HFFc6 (cell line): Measurements from ENCODE around the gene SCLY. TPM values are rescaled to one million over a fixed set of nuclear protein-coding genes. Genes with fewer than 3 reads are reported as not detected.

Experiments
- DNase-seq: peaks from one replicate; pipeline ENCODE4 v3.0.0-alpha.2; 2018
- H3K27ac Mint-ChIP-seq: 2 replicates; pipeline ENCODE4 v1.8.0; 2020; ENCODE audit warnings: mild to moderate bottlenecking, mixed read lengths
- H3K27me3 Mint-ChIP-seq: 2 replicates; pipeline ENCODE4 v1.8.0; 2021; ENCODE audit warnings: mild to moderate bottlenecking, moderate library complexity, mixed read lengths; ENCODE audit not compliant: insufficient read depth
- H3K36me3 Mint-ChIP-seq: 2 replicates; pipeline ENCODE4 v1.8.0; 2021; ENCODE audit warnings: low read depth, mixed read lengths
- H3K4me1 Mint-ChIP-seq: 2 replicates; pipeline ENCODE4 v1.8.0; 2020; ENCODE audit warnings: low read depth, mixed read lengths
- H3K4me3 Mint-ChIP-seq: 2 replicates; pipeline ENCODE4 v1.8.0; 2020; ENCODE audit warnings: mild to moderate bottlenecking, moderate library complexity, mixed read lengths
- H3K9me3 Mint-ChIP-seq: 2 replicates; pipeline ENCODE4 v1.8.0; 2020; ENCODE audit warnings: mild to moderate bottlenecking, mixed read lengths
- CTCF ChIP-seq: fragments of 200-600 bp; sonication (generic); IDR thresholded peaks from 2 replicates; pipeline ENCODE4 v1.5.0; 2021; ENCODE audit warnings: antibody characterized with exemption, mild to moderate bottlenecking
- total RNA-seq, 6 experiments: library from RNA; stranded (reverse); fragmentation: NEBNext Ultra II Directional; extraction: Animal tissue kit (Norgen Biotek cat#: 25700); gene quantifications; 2 replicates in 1 of 6; 3 replicates in 5 of 6; pipeline ENCODE4 v1.2.3, GENCODE V29; 2021

Gene SCLY
- total RNA-seq, 6 experiments from 2014 or later = 11.3 to 16.4 (median 12.3) TPM

DNA sequence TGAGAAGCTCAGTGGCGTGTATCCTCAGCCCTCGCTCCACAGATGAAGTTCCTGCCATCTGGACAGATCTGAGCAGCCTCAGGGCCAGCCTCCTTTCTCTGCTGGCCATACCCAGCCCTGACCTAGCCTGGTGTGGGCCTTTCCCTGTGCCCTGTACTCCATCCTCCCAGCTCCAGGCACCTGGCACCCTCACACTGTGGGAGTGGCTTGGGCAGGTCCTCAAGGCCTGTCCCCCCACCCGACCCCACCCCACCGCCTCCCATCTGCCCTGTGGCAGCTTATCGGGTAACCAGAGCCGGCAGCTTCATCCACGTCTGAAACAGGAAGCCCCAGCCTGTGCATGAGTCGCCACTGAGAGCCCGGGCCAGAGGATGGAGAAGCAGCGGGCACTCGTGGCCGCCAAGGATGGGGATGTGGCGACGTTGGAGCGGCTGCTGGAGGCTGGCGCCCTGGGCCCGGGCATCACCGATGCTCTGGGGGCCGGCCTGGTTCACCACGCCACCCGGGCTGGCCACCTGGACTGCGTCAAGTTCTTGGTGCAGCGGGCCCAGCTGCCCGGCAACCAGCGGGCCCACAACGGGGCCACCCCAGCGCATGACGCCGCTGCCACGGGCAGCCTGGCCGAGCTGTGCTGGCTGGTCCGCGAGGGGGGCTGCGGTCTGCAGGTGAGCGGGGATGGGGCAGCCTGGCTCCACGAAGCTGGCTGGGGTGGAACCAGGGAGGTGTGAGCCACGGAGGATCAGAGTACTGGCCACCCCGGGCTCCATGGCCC lies 39.4 kb downstream of the SCLY start, which contains the start of gene ESPNL:
ESPNL (plus strand) TSS at position 292 of the 772 bp plus-strand sequence; CDS start at position 372, 80 bp downstream.
- no peak for DNase-seq
- Mint-ChIP-seq H3K4me3 (no peak within 1 kb of the TSS), H3K4me1 (no peaks in the 10 kb centered on the region), H3K27ac (no peak within 1 kb of the TSS), H3K9me3 (no peaks in the 10 kb centered on the region), H3K36me3 (no peaks in the 10 kb centered on the region), H3K27me3 (peaks cover under 1% of the 10 kb centered on the region)
- no peak for TF ChIP-seq CTCF

- H3K4me3 Mint-ChIP-seq = no peak overlapping the region
- H3K9me3 Mint-ChIP-seq = no peaks in the 10 kb centered on the region
- peaks cover 5% of the 10 kb centered on the region for H3K27me3 Mint-ChIP-seq
- no peaks in the 10 kb centered on the region for H3K36me3 Mint-ChIP-seq
- H3K4me1 Mint-ChIP-seq = no peaks in the 10 kb centered on the region
- DNase-seq = no peak
- TF ChIP-seq CTCF = no peak
- no peak overlapping the region for H3K27ac Mint-ChIP-seq
Observed at GRCh38 chr2:238100821-238101771, 40.3 kb downstream of the SCLY start.

DNA sequence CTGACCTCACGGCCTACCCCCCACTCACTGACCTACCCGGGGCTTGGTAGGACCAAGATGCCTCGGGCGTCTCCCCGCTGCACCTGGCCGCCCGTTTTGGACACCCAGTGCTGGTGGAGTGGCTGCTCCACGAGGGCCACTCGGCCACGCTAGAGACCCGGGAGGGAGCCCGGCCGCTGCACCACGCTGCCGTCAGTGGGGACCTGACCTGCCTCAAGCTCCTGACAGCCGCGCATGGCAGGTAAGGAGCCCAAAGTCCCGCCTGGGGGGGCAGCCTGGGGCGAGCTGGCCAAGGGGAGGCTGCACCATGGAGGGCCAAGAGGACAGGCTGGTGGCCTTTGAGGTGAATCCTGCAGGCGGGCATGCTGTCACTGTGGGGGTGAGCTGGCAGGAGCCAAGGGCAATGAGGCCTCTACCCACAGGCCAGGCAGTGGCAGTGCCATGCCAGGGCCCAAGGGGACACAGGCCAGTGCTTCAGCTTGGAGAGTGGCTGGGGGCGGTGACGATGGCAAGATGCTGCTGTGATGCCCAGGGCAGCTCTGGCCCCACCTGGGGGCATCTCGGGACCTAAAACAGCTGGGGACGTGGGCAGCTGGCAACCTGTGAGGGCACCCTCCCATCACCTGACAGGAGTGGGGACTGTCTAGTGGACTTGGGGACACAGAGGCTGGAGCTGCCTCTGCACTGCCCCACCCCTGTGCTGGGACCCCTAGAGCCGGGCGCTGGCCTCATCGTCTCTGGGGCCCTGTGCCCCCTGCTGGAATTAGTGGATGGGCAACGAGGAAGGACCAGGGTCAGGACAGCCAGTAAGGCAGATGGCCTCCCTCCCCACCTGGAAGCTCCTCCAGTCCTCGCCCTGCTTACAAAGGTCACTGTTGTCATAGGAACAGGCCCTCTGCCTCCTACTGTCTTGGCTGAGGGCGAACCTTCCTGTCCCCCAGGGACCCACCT lies 41.4 kb downstream of the SCLY start:
- Mint-ChIP-seq H3K4me1 (no peaks in the 10 kb centered on the region), H3K9me3 (no peaks in the 10 kb centered on the region)
- no peak for DNase-seq

GRCh38 chr2:238102865-238103264 lies 42.1 kb downstream of the SCLY start:
- Mint-ChIP-seq H3K27ac (no peak overlapping the region), H3K9me3 (no peaks in the 10 kb centered on the region), H3K36me3 (no peaks in the 10 kb centered on the region), H3K27me3 (peaks cover 5% of the 10 kb centered on the region), H3K4me3 (no peak overlapping the region), H3K4me1 (no peaks in the 10 kb centered on the region)
- TF ChIP-seq CTCF = no peak
- DNase-seq = no peak

More for the DNA sequence above, 41.4 kb downstream of the SCLY start:
- Mint-ChIP-seq H3K27ac (no peak overlapping the region), H3K4me3 (no peak overlapping the region), H3K27me3 (peaks cover 5% of the 10 kb centered on the region), H3K36me3 (no peaks in the 10 kb centered on the region)
- no peak for TF ChIP-seq CTCF
